ENCODE data around the gene DHRS3. TPM values are rescaled to one million over a fixed set of nuclear protein-coding genes. Genes with fewer than 3 reads are reported as not detected.

DHRS3 gene
- total RNA-seq, 6 donors from 2014 or later, result 84.9 to 154 (median 119) TPM

DNA sequence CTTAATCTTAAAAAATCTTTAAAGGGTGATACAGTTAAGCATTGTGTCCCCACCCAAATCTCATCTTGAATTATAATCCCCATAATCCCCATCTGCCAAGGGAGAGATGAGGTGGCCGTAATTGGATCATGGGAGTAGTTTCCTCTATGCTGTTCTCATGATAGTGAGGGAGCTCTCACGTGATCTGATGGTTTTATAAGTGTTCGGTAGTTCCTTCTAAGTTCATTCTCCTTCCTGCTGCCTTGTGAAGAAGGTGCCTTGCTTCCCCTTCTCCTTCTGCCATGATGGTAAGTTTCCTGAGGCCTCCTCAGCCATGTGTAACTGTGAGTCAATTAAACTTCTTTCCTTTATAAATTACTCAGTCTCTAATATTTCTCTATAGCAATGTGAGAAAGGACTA, 10.7 kb downstream of the DHRS3 start:
- no peak for ATAC-seq (ENCODE audit: low FRiP score in 2 of 2)
- 81 to 88% methylated on average over 3 of the region's 3 CpGs for WGBS, 2 donors
- peaks cover 30 to 38% (median 33%) of the 10 kb centered on the region in 4 donors for H3K4me1 ChIP-seq

DNA sequence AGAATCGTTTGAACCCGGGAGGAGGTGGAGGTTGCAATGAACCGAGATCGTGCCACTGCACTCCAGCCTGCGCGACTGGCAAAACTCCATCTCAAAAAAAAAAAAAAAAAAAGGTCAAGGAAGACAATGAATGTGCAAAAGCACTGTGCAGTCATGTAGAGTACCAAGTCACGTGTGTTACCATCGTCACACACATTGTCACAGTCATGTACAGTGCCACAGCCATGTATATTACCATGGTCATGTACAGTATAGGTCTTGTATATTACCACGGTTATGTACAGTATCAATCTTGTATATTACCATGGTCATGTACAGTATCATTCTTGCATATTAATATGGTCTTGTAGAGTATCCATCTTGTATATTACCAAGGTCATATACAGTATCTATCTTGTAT, 13.0 kb downstream of the DHRS3 start:
- ATAC-seq (ENCODE audit: low FRiP score in 2 of 2) (no peak), DNase-seq (no peak)
- no peaks in the 10 kb centered on the region for H3K9me3 ChIP-seq
- H3K27ac ChIP-seq, result peak overlapping the region in 3 of 4 donors; percentile 52 to 76 (median 56)
- H3K4me1 ChIP-seq, result peaks cover 51 to 58% (median 55%) of the 10 kb centered on the region in 4 donors
- TF ChIP-seq POLR2AphosphoS5 (IDR thresholded peaks at IDR 0.05), result no peak
- TF ChIP-seq EP300 (IDR thresholded peaks at IDR 0.05), result no peak
- TF ChIP-seq, protein P1, sequence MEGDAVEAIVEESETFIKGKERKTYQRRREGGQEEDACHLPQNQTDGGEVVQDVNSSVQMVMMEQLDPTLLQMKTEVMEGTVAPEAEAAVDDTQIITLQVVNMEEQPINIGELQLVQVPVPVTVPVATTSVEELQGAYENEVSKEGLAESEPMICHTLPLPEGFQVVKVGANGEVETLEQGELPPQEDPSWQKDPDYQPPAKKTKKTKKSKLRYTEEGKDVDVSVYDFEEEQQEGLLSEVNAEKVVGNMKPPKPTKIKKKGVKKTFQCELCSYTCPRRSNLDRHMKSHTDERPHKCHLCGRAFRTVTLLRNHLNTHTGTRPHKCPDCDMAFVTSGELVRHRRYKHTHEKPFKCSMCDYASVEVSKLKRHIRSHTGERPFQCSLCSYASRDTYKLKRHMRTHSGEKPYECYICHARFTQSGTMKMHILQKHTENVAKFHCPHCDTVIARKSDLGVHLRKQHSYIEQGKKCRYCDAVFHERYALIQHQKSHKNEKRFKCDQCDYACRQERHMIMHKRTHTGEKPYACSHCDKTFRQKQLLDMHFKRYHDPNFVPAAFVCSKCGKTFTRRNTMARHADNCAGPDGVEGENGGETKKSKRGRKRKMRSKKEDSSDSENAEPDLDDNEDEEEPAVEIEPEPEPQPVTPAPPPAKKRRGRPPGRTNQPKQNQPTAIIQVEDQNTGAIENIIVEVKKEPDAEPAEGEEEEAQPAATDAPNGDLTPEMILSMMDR (IDR thresholded peaks at IDR 0.05), result no peak
- no peak for TF ChIP-seq POLR2A (IDR thresholded peaks at IDR 0.05)
- no peaks in the 10 kb centered on the region for H3K27me3 ChIP-seq
- 81 to 90% methylated on average over 9 of the region's 9 CpGs for WGBS, 2 donors
- H3K36me3 ChIP-seq, result peaks cover 0 to 5% (median 0%) of the 10 kb centered on the region in 4 donors
- no peak overlapping the region for H3K4me3 ChIP-seq

More for the DNA sequence above, 10.7 kb downstream of the DHRS3 start:
- Histone ChIP-seq H3K9me3 (no peaks in the 10 kb centered on the region), H3K27ac (no peak overlapping the region), H3K36me3 (peaks cover 0 to 20% (median 6%) of the 10 kb centered on the region in 4 donors), H3K4me3 (no peak overlapping the region), H3K27me3 (no peaks in the 10 kb centered on the region)
- TF ChIP-seq EP300 (IDR thresholded peaks at IDR 0.05) (no peak), POLR2A (IDR thresholded peaks at IDR 0.05) (no peak), POLR2AphosphoS5 (IDR thresholded peaks at IDR 0.05) (no peak)
- TF ChIP-seq, protein P1 (IDR thresholded peaks at IDR 0.05), result no peak
- no peak for DNase-seq

DNA sequence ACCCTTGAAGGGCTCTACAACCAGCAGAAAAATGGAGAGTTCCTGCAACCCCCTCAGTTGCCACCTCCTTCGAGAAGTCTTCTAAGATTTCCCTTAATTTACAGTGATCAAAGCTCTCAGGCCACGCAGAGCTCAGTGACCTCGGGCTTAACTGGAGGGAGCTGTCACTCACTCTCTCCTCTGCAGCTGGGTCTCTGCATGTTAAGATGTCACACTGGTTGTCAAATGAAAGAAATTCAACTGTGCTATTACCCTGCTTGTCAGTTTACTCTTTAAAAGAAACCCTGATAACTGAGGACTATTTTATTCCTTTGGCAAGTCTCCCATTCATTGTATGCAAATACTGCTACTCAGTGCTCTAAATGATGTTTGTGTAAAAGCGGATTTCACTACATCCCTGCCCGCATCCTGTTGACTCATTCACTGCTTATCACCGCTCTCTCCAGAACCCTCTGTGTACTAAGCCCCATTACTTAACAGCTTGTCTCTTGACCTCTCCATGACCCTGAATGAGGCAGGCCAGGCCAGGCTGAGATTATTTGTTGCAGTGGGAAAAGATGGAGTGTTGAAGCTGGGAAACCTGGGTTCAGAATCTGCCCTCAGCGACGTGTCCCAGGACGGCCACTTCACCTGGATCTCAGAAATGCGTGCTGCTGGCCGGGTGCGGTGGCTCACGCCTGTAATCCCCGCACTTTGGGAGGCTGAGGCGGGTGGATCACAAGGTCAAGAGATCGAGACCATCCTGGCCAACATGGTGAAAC, 13.7 kb downstream of the DHRS3 start:
- WGBS, 2 donors, result 50 to 54% methylated on average over 16 of the region's 16 CpGs
- peak; percentile 88 to 90 for ATAC-seq (ENCODE audit: low FRiP score in 2 of 2)
- peaks cover 0 to 5% (median 0%) of the 10 kb centered on the region in 4 donors for H3K36me3 ChIP-seq
- peak overlapping the region; percentile 52 to 76 (median 62) for H3K27ac ChIP-seq
- H3K4me1 ChIP-seq, result peaks cover 51 to 65% (median 58%) of the 10 kb centered on the region in 4 donors
- H3K9me3 ChIP-seq, result no peaks in the 10 kb centered on the region
- peak; percentile 91 to 95 for TF ChIP-seq POLR2AphosphoS5 (IDR thresholded peaks at IDR 0.05)
- TF ChIP-seq POLR2A (IDR thresholded peaks at IDR 0.05), result peak in 1 of 4 donors; percentile 15
- peak in 2 of 4 donors; percentile 81 to 91 for TF ChIP-seq EP300 (IDR thresholded peaks at IDR 0.05)
- TF ChIP-seq, protein P1 (IDR thresholded peaks at IDR 0.05), result no peak
- H3K27me3 ChIP-seq, result no peaks in the 10 kb centered on the region
- peak in 1 of 2 donors; percentile 82 for DNase-seq
- no peak overlapping the region for H3K4me3 ChIP-seq

DNA sequence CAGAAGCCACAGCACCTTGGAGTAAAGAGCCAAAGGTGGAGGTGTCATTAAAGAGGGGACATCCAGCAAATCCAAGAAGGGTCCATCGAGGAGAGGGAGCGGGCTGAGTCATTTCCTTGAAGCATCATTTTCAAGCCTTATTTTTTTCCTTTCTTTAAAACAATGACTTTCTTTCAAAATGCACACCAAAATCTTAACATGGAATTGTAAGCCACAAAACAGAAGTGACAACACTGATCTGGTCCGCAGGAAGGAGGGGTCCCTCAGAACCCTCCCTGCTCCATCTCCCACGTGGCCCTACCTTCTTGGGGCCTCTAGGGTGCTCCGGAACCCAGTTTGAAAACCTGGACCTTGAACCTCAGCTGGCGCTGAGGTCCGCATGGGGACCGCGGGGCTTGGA, 14.8 kb downstream of the DHRS3 start:
- 72 to 81% methylated on average over 9 of the region's 9 CpGs for WGBS, 2 donors
- no peak for ATAC-seq (ENCODE audit: low FRiP score in 2 of 2)
- Histone ChIP-seq H3K27ac (peak overlapping the region; percentile 52 to 69 (median 60)), H3K36me3 (peaks cover 0 to 5% (median 0%) of the 10 kb centered on the region in 4 donors), H3K4me1 (peaks cover 53 to 70% (median 64%) of the 10 kb centered on the region in 4 donors), H3K4me3 (no peak overlapping the region), H3K9me3 (no peaks in the 10 kb centered on the region), H3K27me3 (no peaks in the 10 kb centered on the region)
- TF ChIP-seq, protein P1 (IDR thresholded peaks at IDR 0.05), result no peak
- TF ChIP-seq POLR2AphosphoS5 (IDR thresholded peaks at IDR 0.05), result no peak
- no peak for TF ChIP-seq POLR2A (IDR thresholded peaks at IDR 0.05)
- no peak for DNase-seq
